ENCODE measurements around the gene MAP2K2.

MAP2K2 gene

GRCh38 chr19:4058693-4059452 lies 65.0 kb downstream of the MAP2K2 start:
- DNase-seq = no peak

DNA sequence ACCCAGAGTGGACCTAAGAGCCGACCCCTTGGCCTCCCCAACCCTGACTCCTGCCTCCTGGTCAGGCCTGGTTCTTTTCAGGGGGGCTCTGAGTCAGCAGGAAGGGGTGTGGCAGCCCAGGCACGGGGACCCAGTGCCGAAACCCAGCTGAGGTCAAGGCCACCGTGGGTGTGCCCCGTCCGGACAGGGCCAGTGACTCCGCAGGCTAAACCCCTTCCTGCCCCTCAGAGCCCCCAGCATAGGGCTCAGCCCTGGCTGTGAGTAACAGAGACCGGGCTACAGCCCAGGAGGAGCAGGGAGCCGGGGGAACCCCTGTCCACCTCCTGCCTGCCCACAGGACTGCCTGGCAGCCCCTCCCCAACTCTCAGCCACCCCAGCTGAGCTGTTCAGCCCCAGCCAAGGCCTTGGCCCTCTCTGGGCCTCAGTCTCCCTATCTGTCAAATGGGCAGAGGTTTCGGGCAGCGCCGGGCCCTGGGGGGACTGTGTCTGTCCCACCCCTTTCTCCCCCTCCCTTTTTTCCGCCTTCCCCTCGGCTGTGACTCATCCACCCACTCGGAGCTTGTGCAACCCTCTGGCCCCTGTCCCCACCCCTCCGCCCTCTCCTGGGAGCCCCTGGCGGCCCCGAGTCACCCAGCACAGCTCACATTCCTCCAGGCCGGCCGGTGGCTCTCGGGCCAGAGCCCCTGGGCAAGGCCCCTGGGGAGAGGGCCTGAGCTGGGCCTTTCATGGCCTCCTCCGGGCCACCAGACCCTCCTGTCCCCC lies 65.8 kb downstream of the MAP2K2 start:
- peak; percentile 94 for DNase-seq

DNA sequence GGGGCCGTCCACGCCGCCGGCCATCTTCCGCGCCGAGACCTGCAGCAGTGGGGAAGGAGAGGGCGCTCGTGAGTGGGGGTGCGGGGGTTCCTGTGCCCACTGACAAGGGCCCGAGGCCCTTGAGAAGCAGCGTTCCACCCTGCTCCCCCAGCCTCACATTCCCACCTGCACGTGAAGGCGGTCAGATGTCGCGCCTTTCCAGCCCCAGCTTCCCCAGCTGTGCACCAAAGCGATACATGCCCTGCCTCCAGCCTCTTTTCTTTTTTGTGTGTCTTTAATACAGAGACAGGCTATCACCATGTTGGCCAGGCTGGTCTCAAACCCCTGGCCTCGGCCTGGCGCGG lies 68.7 kb downstream of the MAP2K2 start:
- DNase-seq = no peak

DNA sequence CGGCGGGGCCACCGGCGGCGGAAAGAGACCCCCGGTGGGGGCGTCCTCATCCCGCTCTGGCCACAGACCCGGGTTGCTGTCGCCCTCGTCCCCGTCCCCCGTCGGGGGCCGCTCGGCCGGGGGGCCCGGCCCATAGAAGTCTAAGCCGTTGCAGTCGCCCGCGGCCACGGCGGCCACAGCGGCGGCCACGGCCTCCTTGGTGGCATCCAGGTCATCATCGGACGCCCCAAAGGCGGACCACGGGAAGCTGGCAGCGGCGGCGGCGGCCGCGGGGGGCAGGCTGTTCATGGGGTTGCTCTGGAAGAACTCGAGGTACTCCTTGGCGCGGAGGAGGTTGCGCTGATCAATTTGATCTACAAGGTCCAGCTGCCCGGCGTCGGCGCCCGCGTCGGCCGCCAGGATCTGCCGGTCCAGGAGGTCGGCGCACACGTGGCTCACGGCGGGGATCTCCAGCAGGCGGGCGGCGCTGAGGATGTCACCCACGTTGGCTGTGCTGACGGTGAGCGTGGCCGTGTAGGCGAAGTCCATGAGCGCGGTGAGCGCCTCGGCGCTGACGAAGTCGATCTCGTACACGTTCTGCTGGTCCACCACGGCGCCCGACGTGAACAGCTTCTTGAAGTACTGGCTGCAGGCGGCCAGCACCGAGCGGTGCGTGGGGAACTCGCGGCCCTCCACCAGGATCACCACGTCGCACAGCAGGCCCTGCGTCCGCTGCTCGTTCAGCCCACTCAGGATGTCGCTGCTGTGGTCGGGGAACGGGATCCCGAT lies 69.3 kb downstream of the MAP2K2 start:
- DNase-seq = no peak

DNA sequence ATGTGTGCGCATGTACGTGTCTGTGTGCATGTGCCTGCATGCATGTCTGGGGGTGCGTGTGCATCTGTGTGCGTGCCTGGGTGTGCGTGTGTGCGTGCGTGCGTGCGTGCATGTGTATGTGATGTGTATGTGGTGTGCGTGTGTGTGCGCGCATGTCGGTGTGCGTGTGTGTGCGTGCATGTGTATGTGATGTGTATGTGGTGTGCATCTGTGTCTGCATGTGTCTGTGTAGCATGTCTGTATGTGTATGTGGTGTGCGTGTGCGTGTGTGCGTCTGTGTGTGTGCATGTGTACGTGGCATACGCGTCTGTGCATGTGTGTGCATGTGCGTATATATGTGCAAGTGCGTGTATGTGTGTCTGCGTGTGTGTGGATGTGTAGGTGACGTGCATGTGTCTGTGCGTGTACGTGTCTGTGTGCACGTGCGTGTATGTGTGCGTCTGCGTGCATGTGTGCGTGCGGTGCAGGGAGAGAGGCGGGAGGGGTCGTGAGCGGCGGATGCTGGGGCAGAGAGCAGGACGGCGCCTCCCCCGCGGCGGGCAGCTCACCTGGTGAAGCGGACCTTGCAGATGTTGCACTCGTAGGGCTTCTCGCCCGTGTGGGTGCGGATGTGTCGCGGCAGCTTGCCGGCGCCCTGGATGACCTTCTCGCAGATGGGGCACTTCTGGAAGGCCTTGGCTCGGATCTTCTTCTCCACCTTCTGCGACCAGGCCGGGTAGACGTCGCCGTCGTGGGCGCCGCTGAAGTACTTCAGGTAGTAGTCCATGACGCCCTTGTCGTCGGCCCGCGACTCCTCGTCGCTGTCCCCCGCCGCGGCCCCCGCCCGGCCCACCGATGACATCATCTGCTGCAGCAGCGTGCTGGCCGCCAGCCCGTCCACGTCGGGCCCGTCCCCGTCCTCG lies 70.2 kb downstream of the MAP2K2 start:
- no peak for DNase-seq

GRCh38 chr19:4052993-4053422 lies 70.9 kb downstream of the MAP2K2 start:
- no peak for DNase-seq

- peak; percentile 55 for DNase-seq
Measured at GRCh38 chr19:4052114-4052992, 71.6 kb downstream of the MAP2K2 start.

- DNase-seq = peak; percentile 80
Measured at GRCh38 chr19:4051175-4052101, 72.5 kb downstream of the MAP2K2 start.

DNA sequence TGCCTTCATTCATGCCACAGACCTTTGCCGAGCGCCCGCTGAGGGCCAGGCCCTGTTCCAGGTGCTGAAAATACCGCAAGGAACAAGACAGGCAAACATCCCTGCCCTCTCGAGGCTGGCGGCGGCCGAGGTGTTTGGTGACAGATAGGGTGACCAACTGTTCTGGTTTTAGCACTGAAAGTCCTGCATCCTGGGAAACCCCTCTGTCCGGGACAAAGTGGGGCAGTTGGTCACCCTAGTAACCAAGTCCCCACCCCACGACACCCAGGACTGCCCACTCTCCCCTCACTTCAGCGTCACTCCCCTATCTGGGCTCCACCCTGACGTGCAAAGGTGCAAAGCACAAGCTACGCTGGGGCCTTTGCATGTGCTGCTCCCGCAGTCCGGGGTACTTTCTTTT lies 74.5 kb downstream of the MAP2K2 start:
- DNase-seq = no peak

- DNase-seq = no peak
Measured at GRCh38 chr19:4046946-4047683, 76.8 kb downstream of the MAP2K2 start.

DNA sequence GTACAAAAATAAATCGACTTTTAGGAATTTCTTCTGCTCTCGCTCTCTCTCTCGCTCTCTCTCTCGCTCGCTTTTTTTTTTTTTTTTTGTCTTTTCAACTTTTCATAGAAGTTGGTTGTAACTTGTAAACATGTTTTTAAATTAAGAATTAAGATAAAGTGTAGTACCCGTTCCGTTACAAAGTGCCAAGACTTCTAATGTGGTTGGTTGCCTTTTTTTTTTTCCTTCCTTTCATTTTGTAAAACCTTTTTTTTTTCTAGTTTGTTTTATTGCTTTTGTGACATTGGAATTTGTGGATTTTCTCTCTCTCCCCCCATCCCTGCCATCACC lies 77.6 kb downstream of the MAP2K2 start:
- no peak for DNase-seq

DNA sequence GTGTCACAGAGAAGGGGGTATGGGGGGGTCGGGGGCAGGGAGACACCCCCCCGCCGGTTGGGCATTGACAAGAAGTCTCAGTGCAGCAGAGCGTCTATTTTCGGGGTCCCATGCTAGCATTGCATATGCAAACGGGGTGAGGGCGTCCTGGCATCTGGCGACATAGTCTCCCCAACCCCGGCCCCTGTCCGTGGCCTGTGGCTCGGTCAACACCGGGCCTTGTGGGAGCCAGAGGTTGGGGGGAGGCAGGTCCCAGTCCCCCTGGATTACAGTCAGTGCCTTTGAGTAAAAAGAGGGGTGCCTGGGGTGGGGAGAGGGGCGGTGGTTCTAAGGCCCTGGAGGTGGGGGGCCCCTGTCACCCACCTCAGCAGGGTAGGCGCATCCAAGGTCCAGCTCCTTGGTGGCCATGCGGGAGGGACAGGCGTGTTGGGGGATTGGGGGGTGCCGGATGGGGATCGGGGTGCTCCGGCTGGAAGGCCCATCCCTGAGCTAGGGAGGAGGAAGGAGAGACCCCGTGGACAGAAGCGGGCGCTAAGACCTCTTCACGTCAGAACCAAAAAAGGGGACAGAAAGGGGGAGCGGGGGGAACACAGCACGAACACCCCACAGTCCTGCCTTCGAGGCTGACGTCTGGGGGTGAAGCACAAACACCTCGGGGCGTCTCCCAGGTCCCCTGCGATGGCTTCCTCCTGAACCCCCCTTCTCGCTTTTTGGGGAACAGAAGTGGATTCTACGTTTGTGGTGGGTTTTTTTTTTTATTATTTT lies 78.1 kb downstream of the MAP2K2 start:
- DNase-seq = no peak

GRCh38 chr19:4044990-4045465 lies 78.9 kb downstream of the MAP2K2 start:
- DNase-seq = no peak

- DNase-seq = no peak
Measured at GRCh38 chr19:4043966-4044715, 79.8 kb downstream of the MAP2K2 start.

DNA sequence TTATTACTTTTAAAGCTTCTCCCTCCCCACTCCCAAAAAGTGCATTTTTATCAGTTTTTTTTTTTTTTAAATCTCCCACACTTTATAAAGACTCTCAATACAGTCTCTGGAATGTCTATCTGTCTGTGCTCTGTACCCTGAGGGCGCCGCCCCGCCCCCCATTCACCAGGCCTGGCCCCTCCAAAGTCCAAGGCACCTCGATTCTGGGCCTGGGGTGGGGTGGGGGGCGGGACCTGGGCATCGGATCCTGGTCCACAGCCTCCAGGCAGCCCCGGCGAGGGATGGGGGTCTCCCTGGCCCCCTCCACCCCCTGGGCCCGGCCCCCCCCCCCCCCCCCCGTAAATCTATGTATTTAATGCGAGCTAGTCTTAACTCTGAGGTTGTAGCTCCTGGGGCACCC lies 80.5 kb downstream of the MAP2K2 start:
- DNase-seq = no peak

GRCh38 chr19:4042731-4043082 lies 81.2 kb downstream of the MAP2K2 start:
- DNase-seq = no peak

GRCh38 chr19:4042064-4042730 lies 81.7 kb downstream of the MAP2K2 start:
- DNase-seq = no peak

Data from EL (cell line).